Keratinocyte (primary cell): ENCODE results near the gene FRMPD4.

Source experiments
- EZH2 ChIP-seq: IDR thresholded peaks from one replicate; pipeline ENCODE4 v1.6.1; 2012; ENCODE audit warnings: inconsistent platforms, mild to moderate bottlenecking, low read length, moderate library complexity
- TF ChIP-seq, protein P1 (sequence below), 3 experiments: IDR thresholded peaks in 1 of 3; conservative IDR thresholded peaks in 1 of 3; optimal IDR thresholded peaks in 1 of 3; 2 replicates in 2 of 3; 3 replicates in 1 of 3; pipeline versions ENCODE3 to v1.5.1; 2011; ENCODE audit warnings: low read length in 3 of 3, mild to moderate bottlenecking in 3 of 3, moderate library complexity in 2 of 3, control low read depth in 1 of 3, inconsistent platforms in 1 of 3; ENCODE audit not compliant: insufficient read depth in 2 of 3; ENCODE audit errors: extremely low read depth in 1 of 3

DNA sequence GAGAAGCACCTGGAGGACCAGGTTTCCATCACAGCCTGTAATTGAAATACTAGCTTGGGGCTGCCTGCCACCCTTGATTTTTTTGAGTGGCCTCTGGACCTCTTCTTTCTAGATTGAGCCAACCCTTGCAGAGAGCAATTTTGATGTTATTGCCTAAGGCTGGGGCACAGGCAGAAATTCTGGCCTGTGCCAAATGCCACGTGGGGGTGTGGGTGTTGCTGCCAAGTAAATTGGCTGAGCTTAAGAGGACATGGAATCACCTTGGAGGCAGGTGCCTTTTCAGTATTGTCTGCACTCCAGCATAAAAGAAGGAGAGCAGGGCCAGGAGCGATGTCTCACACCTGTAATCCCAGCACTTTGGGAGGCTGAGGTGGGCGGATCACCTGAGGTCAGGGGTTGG, 366.9 kb downstream of the FRMPD4 start:
- TF ChIP-seq, protein P1, sequence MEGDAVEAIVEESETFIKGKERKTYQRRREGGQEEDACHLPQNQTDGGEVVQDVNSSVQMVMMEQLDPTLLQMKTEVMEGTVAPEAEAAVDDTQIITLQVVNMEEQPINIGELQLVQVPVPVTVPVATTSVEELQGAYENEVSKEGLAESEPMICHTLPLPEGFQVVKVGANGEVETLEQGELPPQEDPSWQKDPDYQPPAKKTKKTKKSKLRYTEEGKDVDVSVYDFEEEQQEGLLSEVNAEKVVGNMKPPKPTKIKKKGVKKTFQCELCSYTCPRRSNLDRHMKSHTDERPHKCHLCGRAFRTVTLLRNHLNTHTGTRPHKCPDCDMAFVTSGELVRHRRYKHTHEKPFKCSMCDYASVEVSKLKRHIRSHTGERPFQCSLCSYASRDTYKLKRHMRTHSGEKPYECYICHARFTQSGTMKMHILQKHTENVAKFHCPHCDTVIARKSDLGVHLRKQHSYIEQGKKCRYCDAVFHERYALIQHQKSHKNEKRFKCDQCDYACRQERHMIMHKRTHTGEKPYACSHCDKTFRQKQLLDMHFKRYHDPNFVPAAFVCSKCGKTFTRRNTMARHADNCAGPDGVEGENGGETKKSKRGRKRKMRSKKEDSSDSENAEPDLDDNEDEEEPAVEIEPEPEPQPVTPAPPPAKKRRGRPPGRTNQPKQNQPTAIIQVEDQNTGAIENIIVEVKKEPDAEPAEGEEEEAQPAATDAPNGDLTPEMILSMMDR (optimal IDR thresholded peaks at IDR 0.05 in 1 of 3, IDR thresholded peaks at IDR 0.05 in 1 of 3, conservative IDR thresholded peaks at IDR 0.05 in 1 of 3; ENCODE audit: extremely low read depth in 1 of 3, insufficient read depth in 2 of 3, low read length in 3 of 3) = no peak
- TF ChIP-seq EZH2 = no peak
